ENCODE measurements around the gene C19orf25.
A peak's percentile ranks its signal among the peaks of the same experiment; 100 is the strongest.
"Not testable (repeated sequence)": the region's sequence is repeated elsewhere in the genome, so short reads cannot be mapped to it uniquely, and the experiment has no call there.

Gene C19orf25

GRCh38 chr19:1482361-1483130 is 3.5 kb upstream of the C19orf25 start:
- H3K4me3 ChIP-seq = no peak overlapping the region
- H3K4me2 ChIP-seq = no peak overlapping the region
- H3K36me3 ChIP-seq = peaks cover 5% of the 10 kb centered on the region; the same call in 1 of the 2 replicates
- H3K9ac ChIP-seq = no peak overlapping the region
- H3K27me3 ChIP-seq = no peaks in the 10 kb centered on the region
- no peak for TF ChIP-seq Cebpa-rat (IDR thresholded peaks at IDR 0.05)
- peaks cover 11% of the 10 kb centered on the region for H4K20me1 ChIP-seq
- no peak overlapping the region for H3K27ac ChIP-seq
- peaks cover 30% of the 10 kb centered on the region for H3K4me1 ChIP-seq
- H3K9me3 ChIP-seq = no peaks in the 10 kb centered on the region

- peaks cover 9% of the 10 kb centered on the region; the same call in 1 of the 2 replicates for H3K36me3 ChIP-seq
- H4K20me1 ChIP-seq = peaks cover 17% of the 10 kb centered on the region
- no peak for TF ChIP-seq Cebpa-rat (IDR thresholded peaks at IDR 0.05)
- H3K4me3 ChIP-seq = no peak overlapping the region
- H3K27ac ChIP-seq = no peak overlapping the region
- H3K4me2 ChIP-seq = no peak overlapping the region
- no peaks in the 10 kb centered on the region for H3K27me3 ChIP-seq
- no peaks in the 10 kb centered on the region for H3K9me3 ChIP-seq
- no peak overlapping the region for H3K9ac ChIP-seq
- peaks cover 36% of the 10 kb centered on the region for H3K4me1 ChIP-seq
These were observed 2.9 kb upstream of the C19orf25 start for GRCh38 chr19:1481893-1482360.

GRCh38 chr19:1481224-1481892 is 2.3 kb upstream of the C19orf25 start:
- Histone ChIP-seq H3K4me2 (peak overlapping the region; percentile 40), H3K27me3 (no peaks in the 10 kb centered on the region), H3K9ac (no peak overlapping the region), H3K9me3 (no peaks in the 10 kb centered on the region), H3K4me3 (no peak overlapping the region), H3K36me3 (peaks cover 11% of the 10 kb centered on the region), H3K4me1 (peaks cover 36% of the 10 kb centered on the region), H3K27ac (0 out of 2 replicates have a peak overlapping the region, but pooled peaks have one; percentile 19), H4K20me1 (peaks cover 23% of the 10 kb centered on the region)
- no peak for TF ChIP-seq Cebpa-rat (IDR thresholded peaks at IDR 0.05)

GRCh38 chr19:1477056-1477455 is 2.0 kb downstream of the C19orf25 start:
- not testable (repeated sequence) for H3K27ac ChIP-seq, H3K4me3 ChIP-seq, H3K9ac ChIP-seq, H3K9me3 ChIP-seq
- Histone ChIP-seq H3K27me3 (peaks cover 15% of the 10 kb centered on the region), H3K4me2 (peak overlapping the region; percentile 95; the same call in 1 of the 2 replicates), H3K4me1 (peaks cover 40% of the 10 kb centered on the region), H3K36me3 (peaks cover 43% of the 10 kb centered on the region), H4K20me1 (peaks cover 66% of the 10 kb centered on the region)

- H3K4me1 ChIP-seq = peaks cover 47% of the 10 kb centered on the region
- no peak overlapping the region for H3K4me2 ChIP-seq
- no peak for TF ChIP-seq Cebpa-rat (IDR thresholded peaks at IDR 0.05)
- no peaks in the 10 kb centered on the region for H3K9me3 ChIP-seq
- H4K20me1 ChIP-seq = peaks cover 77% of the 10 kb centered on the region
- no peak overlapping the region for H3K9ac ChIP-seq
- H3K27ac ChIP-seq = no peak overlapping the region
- no peak overlapping the region for H3K4me3 ChIP-seq
- H3K36me3 ChIP-seq = peaks cover 43% of the 10 kb centered on the region
- H3K27me3 ChIP-seq = peaks cover 26% of the 10 kb centered on the region
These were observed 3.1 kb downstream of the C19orf25 start for GRCh38 chr19:1475751-1476437.

GRCh38 chr19:1474765-1475351 is 4.2 kb downstream of the C19orf25 start:
- H4K20me1 ChIP-seq = peaks cover 88% of the 10 kb centered on the region
- H3K4me1 ChIP-seq = peaks cover 47% of the 10 kb centered on the region
- H3K9ac ChIP-seq = no peak overlapping the region
- H3K27ac ChIP-seq = no peak overlapping the region
- no peak overlapping the region for H3K4me3 ChIP-seq
- TF ChIP-seq Cebpa-rat (IDR thresholded peaks at IDR 0.05) = no peak
- H3K4me2 ChIP-seq = no peak overlapping the region
- peaks cover 43% of the 10 kb centered on the region for H3K36me3 ChIP-seq
- H3K9me3 ChIP-seq = no peaks in the 10 kb centered on the region
- peaks cover 37% of the 10 kb centered on the region for H3K27me3 ChIP-seq

- Histone ChIP-seq H3K9ac (no peak overlapping the region), H4K20me1 (peaks cover 94% of the 10 kb centered on the region)
- TF ChIP-seq Cebpa-rat (IDR thresholded peaks at IDR 0.05) = no peak
These were observed 4.8 kb downstream of the C19orf25 start for GRCh38 chr19:1474011-1474764.

GRCh38 chr19:1473085-1473851 is 5.7 kb downstream of the C19orf25 start:
- no peak overlapping the region for H3K27ac ChIP-seq
- peaks cover 100% of the 10 kb centered on the region for H4K20me1 ChIP-seq
- H3K4me2 ChIP-seq = no peak overlapping the region
- H3K9me3 ChIP-seq = no peaks in the 10 kb centered on the region
- H3K36me3 ChIP-seq = peaks cover 43% of the 10 kb centered on the region
- H3K4me3 ChIP-seq = no peak overlapping the region
- no peak overlapping the region for H3K9ac ChIP-seq
- peaks cover 53% of the 10 kb centered on the region for H3K27me3 ChIP-seq
- peaks cover 55% of the 10 kb centered on the region for H3K4me1 ChIP-seq
- TF ChIP-seq Cebpa-rat (IDR thresholded peaks at IDR 0.05) = no peak

More at GRCh38 chr19:1474011-1474764, 4.8 kb downstream of the C19orf25 start:
- Histone ChIP-seq H3K4me2 (no peak overlapping the region), H3K27me3 (peaks cover 43% of the 10 kb centered on the region), H3K36me3 (peaks cover 43% of the 10 kb centered on the region), H3K4me3 (no peak overlapping the region), H3K9me3 (no peaks in the 10 kb centered on the region), H3K27ac (no peak overlapping the region), H3K4me1 (peaks cover 48% of the 10 kb centered on the region)

Measured in BLaER1 (cell line).